Kidney (tissue), 14 donors: ENCODE results near the gene TEX14. TPM values are rescaled to one million over a fixed set of nuclear protein-coding genes. Genes with fewer than 3 reads are reported as not detected.

ENCODE experiments used
- DNase-seq, 5 donors: peaks; one replicate each; pipeline ENCODE4 v3.0.0-alpha.2; 2013 to 2020
- FAIRE-seq: peaks from 2 replicates; lab custom pipeline; 2012; peaks lifted over from hg19 to GRCh38; lab: Jason Lieb, UNC
- H3K27ac ChIP-seq, 2 donors: one replicate each; pipeline ENCODE4 v1.7.0; 2013; ENCODE audit warnings: low read depth in 2 of 2, low read length in 2 of 2, inconsistent platforms in 1 of 2
- H3K27me3 ChIP-seq: one replicate; pipeline ENCODE4 v1.7.1; 2013; ENCODE audit warnings: low read length, inconsistent platforms; ENCODE audit not compliant: control insufficient read depth, insufficient read depth
- H3K36me3 ChIP-seq, 3 donors: one replicate each; pipeline versions ENCODE4 v1.7.0 to v1.7.1; 2013; ENCODE audit warnings: low read length in 3 of 3, control low read depth in 1 of 3, inconsistent platforms in 1 of 3; ENCODE audit not compliant: insufficient read depth in 3 of 3, control insufficient read depth in 2 of 3
- H3K4me1 ChIP-seq, 3 donors: one replicate each; pipeline versions ENCODE4 v1.7.0 to v1.7.1; 2013; ENCODE audit warnings: low read length in 3 of 3, inconsistent platforms in 1 of 3, low read depth in 1 of 3; ENCODE audit not compliant: control insufficient read depth in 2 of 3, insufficient read depth in 2 of 3
- H3K4me3 ChIP-seq, 3 donors: one replicate each; pipeline versions ENCODE4 v1.7.0 to v1.8.1; 2013; ENCODE audit warnings: low read length in 3 of 3, control low read depth in 1 of 3, inconsistent platforms in 1 of 3
- H3K9ac ChIP-seq, 3 donors: one replicate each; pipeline versions ENCODE4 v1.7.0 to v1.7.1; 2013; ENCODE audit warnings: low read length in 3 of 3, control low read depth in 1 of 3, inconsistent platforms in 1 of 3
- H3K9me3 ChIP-seq, 3 donors: one replicate each; pipeline versions ENCODE4 v1.7.0 to v1.7.1; 2013; ENCODE audit warnings: low read length in 3 of 3, control low read depth in 1 of 3, inconsistent platforms in 1 of 3; ENCODE audit not compliant: control insufficient read depth in 2 of 3, insufficient read depth in 1 of 3
- CTCF ChIP-seq: IDR thresholded peaks from 3 replicates; pipeline ENCODE4 v1.5.1; 2012; ENCODE audit warnings: mild to moderate bottlenecking, moderate library complexity, borderline replicate concordance; ENCODE audit not compliant: insufficient read depth; ENCODE audit errors: extremely low read depth
- intact Hi-C: fragments of 100-400 bp; cut with DNase I; formaldehyde crosslinking; loops from one replicate; pipeline ENCODE4 v1.11.1; 2022
- polyA plus RNA-seq: library from polyadenylated mRNA; stranded (reverse); fragments of 350-450 nt; fragmentation: Illumina TruSeq; extraction: RNeasy Lipid Tissue Mini Kit (QIAGEN cat#74804); gene quantifications from one replicate; pipeline ENCODE4 v1.2.3, GENCODE V29; 2014; ENCODE audit warnings: low read depth, low replicate concordance; ENCODE audit not compliant: insufficient read depth
- total RNA-seq: library from RNA; stranded (reverse); fragmentation: NEBNext Ultra II Directional; extraction: Animal tissue kit (Norgen Biotek cat#: 25700); gene quantifications from one replicate; pipeline ENCODE4 v1.2.1, GENCODE V29; 2021
- donor health status: control.
- donor health status: control.
- donor health status: control.
- donor health status: control.
- donor health status: control.
- donor health status: DM: yes; HTN: yes; CAD: no.
- donor health status: Normal renal cell carcinoma (clear cell type).

The TEX14 gene
- total and polyA plus RNA-seq, 2 donors from 2014 or later = 0.09 to 0.22 TPM

GRCh38 chr17:58541249-58541648, 150.6 kb downstream of the TEX14 start:
- Histone ChIP-seq H3K4me1 (no peaks in the 10 kb centered on the region), H3K9me3 (no peaks in the 10 kb centered on the region), H3K27me3 (no peaks in the 10 kb centered on the region), H3K9ac (no peak overlapping the region), H3K27ac (no peak overlapping the region), H3K36me3 (no peaks in the 10 kb centered on the region), H3K4me3 (no peak overlapping the region)
- no peak for DNase-seq
- intact Hi-C loops = no loop called here
- no peak for TF ChIP-seq CTCF
- no peak for FAIRE-seq

DNA sequence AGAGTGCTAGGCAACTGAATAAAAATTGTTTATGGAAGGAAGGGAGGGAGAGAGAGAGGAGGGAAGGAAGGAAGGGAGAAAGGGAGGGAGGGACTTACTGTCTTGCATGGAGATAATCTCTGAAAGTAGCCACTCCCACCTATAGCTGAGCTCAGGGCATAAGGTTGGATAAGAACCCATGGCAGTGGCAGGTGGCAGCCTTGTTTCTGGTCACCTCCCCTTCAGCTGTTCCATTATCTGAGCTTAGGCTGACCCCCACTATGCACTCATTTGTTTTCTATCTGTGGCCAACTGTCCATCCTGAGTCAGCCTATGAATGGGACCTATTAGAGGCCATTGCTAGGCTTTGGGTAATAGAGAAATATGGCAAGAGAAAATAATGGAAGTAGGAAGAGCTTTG, 152.1 kb downstream of the TEX14 start:
- H3K4me3 ChIP-seq = no peak overlapping the region
- DNase-seq (no peak), FAIRE-seq (no peak)
- no peaks in the 10 kb centered on the region for H3K27me3 ChIP-seq
- H3K4me1 ChIP-seq = no peaks in the 10 kb centered on the region
- no peak overlapping the region for H3K9ac ChIP-seq
- no peak for TF ChIP-seq CTCF
- no peaks in the 10 kb centered on the region for H3K36me3 ChIP-seq
- no peaks in the 10 kb centered on the region for H3K9me3 ChIP-seq
- H3K27ac ChIP-seq = no peak overlapping the region
- intact Hi-C loops = no loop called here

DNA sequence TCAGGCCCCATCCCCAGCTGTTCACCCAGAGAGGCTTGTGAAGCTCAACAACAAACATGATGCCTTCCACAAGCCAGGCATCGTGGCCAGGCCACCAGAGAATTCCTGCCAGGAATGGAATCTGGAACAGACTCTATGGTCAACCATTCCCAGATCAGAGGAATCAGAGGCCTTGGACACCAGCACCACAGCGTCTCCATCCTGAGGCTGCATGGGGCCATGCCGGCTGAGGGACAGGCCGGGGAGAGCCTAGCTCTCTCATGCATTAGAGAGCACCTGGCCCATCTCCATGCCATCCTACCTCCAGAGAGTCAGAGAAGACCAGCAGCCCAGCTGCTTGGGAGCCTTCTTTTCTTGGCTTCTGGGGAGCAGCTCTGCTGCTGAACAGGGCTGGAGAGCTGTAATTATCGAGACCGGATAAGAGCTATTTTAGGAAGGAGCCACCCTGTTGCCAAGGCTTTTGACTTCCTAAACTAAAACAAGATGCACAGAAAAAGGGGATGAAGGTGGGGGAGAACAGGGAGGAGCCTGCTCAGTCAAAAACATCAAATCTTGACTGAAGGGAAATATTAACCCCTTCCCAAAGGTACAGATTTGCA, 152.9 kb downstream of the TEX14 start:
- Histone ChIP-seq H3K4me3 (no peak overlapping the region), H3K27me3 (no peaks in the 10 kb centered on the region), H3K4me1 (no peaks in the 10 kb centered on the region), H3K36me3 (no peaks in the 10 kb centered on the region), H3K9ac (no peak overlapping the region), H3K27ac (no peak overlapping the region), H3K9me3 (no peaks in the 10 kb centered on the region)
- intact Hi-C loops = no loop called here
- no peak for FAIRE-seq
- no peak for TF ChIP-seq CTCF
- DNase-seq = peak in 1 of 5 donors; percentile 24

DNA sequence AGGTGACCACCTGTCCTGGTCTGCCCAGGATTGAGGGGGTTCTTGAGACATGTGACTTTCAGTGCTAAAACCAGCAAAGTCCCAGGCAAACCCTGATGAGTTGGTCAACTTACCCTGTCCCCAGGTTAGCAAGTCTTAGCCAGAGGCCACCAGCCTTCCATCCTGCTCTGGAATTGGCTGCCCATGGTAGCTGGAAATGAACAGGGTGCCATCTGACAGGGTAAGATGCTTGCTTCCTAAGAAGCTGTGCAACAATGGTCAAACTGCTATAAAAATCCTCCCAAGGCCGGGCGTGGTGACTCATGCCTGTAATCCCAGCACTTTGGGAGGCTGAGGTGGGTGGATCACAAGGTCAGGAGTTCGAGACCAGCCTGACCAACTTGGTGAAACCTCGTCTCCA, 154.6 kb downstream of the TEX14 start:
- Histone ChIP-seq H3K4me1 (peaks cover 0 to 7% (median 0%) of the 10 kb centered on the region in 3 donors), H3K4me3 (no peak overlapping the region), H3K27ac (no peak overlapping the region), H3K9ac (no peak overlapping the region), H3K27me3 (no peaks in the 10 kb centered on the region), H3K9me3 (no peaks in the 10 kb centered on the region), H3K36me3 (no peaks in the 10 kb centered on the region)
- FAIRE-seq (no peak), DNase-seq (peak in 1 of 5 donors; percentile 28)
- intact Hi-C loops = no loop called here
- TF ChIP-seq CTCF = no peak
